Osteoblast (primary cell): ENCODE measurements around the gene WNT1. TPM values are rescaled to one million over a fixed set of nuclear protein-coding genes. Genes with fewer than 3 reads are reported as not detected.

Source experiments
- DNase-seq: peaks from one replicate; pipeline ENCODE4 v3.0.0; 2011; ENCODE audit warnings: low spot score, mixed read lengths; ENCODE audit not compliant: insufficient read length; ENCODE audit errors: missing footprints
- H2AFZ ChIP-seq: 2 replicates; pipeline ENCODE4 v1.6.0; 2011; ENCODE audit warnings: mild to moderate bottlenecking, low read length
- H3K27ac ChIP-seq: 2 replicates; pipeline ENCODE4 v1.5.1; 2011; ENCODE audit warnings: mild to moderate bottlenecking, low read depth, low read length, moderate library complexity
- H3K27me3 ChIP-seq: 2 replicates; pipeline ENCODE4 v1.6.0; 2012; ENCODE audit warnings: mild to moderate bottlenecking, control low read depth, inconsistent platforms, low read length, moderate library complexity; ENCODE audit not compliant: insufficient read depth
- H3K36me3 ChIP-seq: 2 replicates; pipeline ENCODE4 v1.5.1; 2011; ENCODE audit warnings: mild to moderate bottlenecking, low read length, control low read depth, moderate library complexity; ENCODE audit not compliant: insufficient read depth
- H3K4me1 ChIP-seq: 2 replicates; pipeline ENCODE4 v1.5.1; 2011; ENCODE audit warnings: mild to moderate bottlenecking, low read length, control low read depth, moderate library complexity; ENCODE audit not compliant: insufficient read depth
- H3K4me2 ChIP-seq: 2 replicates; pipeline ENCODE4 v1.6.0; 2011; ENCODE audit warnings: mild to moderate bottlenecking, low read length; ENCODE audit not compliant: insufficient read depth
- H3K4me3 ChIP-seq: fragments of 200-600 bp; sonication (generic); 3 replicates; pipeline ENCODE4 v1.5.1; 2012; ENCODE audit warnings: mild to moderate bottlenecking, low read length, inconsistent platforms; ENCODE audit not compliant: insufficient read depth
- H3K79me2 ChIP-seq: 2 replicates; pipeline ENCODE4 v1.6.0; 2012; ENCODE audit warnings: mild to moderate bottlenecking, low read length, control low read depth, inconsistent platforms; ENCODE audit not compliant: insufficient read depth
- H3K9me3 ChIP-seq: 2 replicates; pipeline ENCODE4 v1.5.1; 2011; ENCODE audit warnings: low read depth, low read length, control low read depth
- H4K20me1 ChIP-seq: 2 replicates; pipeline ENCODE4 v1.6.0; 2012; ENCODE audit warnings: mild to moderate bottlenecking, low read length, control low read depth; ENCODE audit not compliant: insufficient read depth
- CTCF ChIP-seq: IDR thresholded peaks from 2 replicates; pipeline ENCODE4 v1.5.1; 2011; ENCODE audit warnings: mild to moderate bottlenecking, low read depth, low read length, moderate library complexity; ENCODE audit errors: extremely low read depth
- total RNA-seq: library from RNA; depleted of rRNA; stranded (reverse); fragments of >200 nt; gene quantifications from 2 replicates; pipeline ENCODE4 v1.2.3, GENCODE V29; 2012

The WNT1 gene
- total RNA-seq, 1 donor, result not detected

GRCh38 chr12:48961801-48962200, 16.3 kb upstream of the WNT1 start:
- H3K27ac ChIP-seq, result no peak overlapping the region
- no peaks in the 10 kb centered on the region for H3K36me3 ChIP-seq
- peaks cover 18% of the 10 kb centered on the region for H3K4me1 ChIP-seq
- no peak overlapping the region for H3K4me3 ChIP-seq
- TF ChIP-seq CTCF, result no peak
- H2AFZ ChIP-seq, result no peak overlapping the region
- H3K27me3 ChIP-seq, result peaks cover 8% of the 10 kb centered on the region
- H3K9me3 ChIP-seq, result no peaks in the 10 kb centered on the region
- no peaks in the 10 kb centered on the region for H4K20me1 ChIP-seq
- no peak for DNase-seq
- peaks cover 5% of the 10 kb centered on the region for H3K79me2 ChIP-seq
- H3K4me2 ChIP-seq, result no peak overlapping the region

- TF ChIP-seq CTCF, result peak; percentile 60
- peak; percentile 95 for DNase-seq
- Histone ChIP-seq H3K27ac (no peak overlapping the region), H4K20me1 (no peaks in the 10 kb centered on the region), H3K4me1 (peaks cover 12% of the 10 kb centered on the region), H3K36me3 (no peaks in the 10 kb centered on the region), H3K27me3 (peaks cover 24% of the 10 kb centered on the region), H2AFZ (no peak overlapping the region), H3K79me2 (no peaks in the 10 kb centered on the region), H3K4me3 (no peak overlapping the region), H3K9me3 (no peaks in the 10 kb centered on the region), H3K4me2 (no peak overlapping the region)
Observed at GRCh38 chr12:48965298-48965838, 12.8 kb upstream of the WNT1 start.

GRCh38 chr12:48966177-48966895, 11.8 kb upstream of the WNT1 start:
- Histone ChIP-seq H3K79me2 (no peaks in the 10 kb centered on the region), H3K36me3 (no peaks in the 10 kb centered on the region), H2AFZ (no peak overlapping the region), H3K4me3 (no peak overlapping the region), H3K27ac (no peak overlapping the region), H3K4me1 (peaks cover 14% of the 10 kb centered on the region), H3K9me3 (no peaks in the 10 kb centered on the region), H3K27me3 (peaks cover 33% of the 10 kb centered on the region), H4K20me1 (no peaks in the 10 kb centered on the region), H3K4me2 (no peak overlapping the region)
- DNase-seq, result peak; percentile 64
- TF ChIP-seq CTCF, result no peak

GRCh38 chr12:48967991-48968390, 10.1 kb upstream of the WNT1 start:
- H3K27ac ChIP-seq, result no peak overlapping the region
- no peak overlapping the region for H3K4me2 ChIP-seq
- peaks cover 42% of the 10 kb centered on the region for H3K27me3 ChIP-seq
- H4K20me1 ChIP-seq, result peaks cover 4% of the 10 kb centered on the region
- no peaks in the 10 kb centered on the region for H3K79me2 ChIP-seq
- no peaks in the 10 kb centered on the region for H3K36me3 ChIP-seq
- no peak overlapping the region for H3K4me3 ChIP-seq
- peak; percentile 82 for DNase-seq
- H3K9me3 ChIP-seq, result no peaks in the 10 kb centered on the region
- peaks cover 25% of the 10 kb centered on the region for H3K4me1 ChIP-seq
- H2AFZ ChIP-seq, result no peak overlapping the region
- TF ChIP-seq CTCF, result no peak
